GM21576 (cell line): ENCODE results near the gene MIB1.
"Not testable (repeated sequence)": the region's sequence is repeated elsewhere in the genome, so short reads cannot be mapped to it uniquely, and the experiment has no call there.

Source experiments
- ATAC-seq: cut with Tn5 transposase; IDR thresholded peaks from one replicate; pipeline ENCODE4 v1.9.1; 2021; ENCODE audit warnings: mild to moderate bottlenecking, moderate library complexity; ENCODE audit not compliant: unreplicated experiment

The MIB1 gene

DNA sequence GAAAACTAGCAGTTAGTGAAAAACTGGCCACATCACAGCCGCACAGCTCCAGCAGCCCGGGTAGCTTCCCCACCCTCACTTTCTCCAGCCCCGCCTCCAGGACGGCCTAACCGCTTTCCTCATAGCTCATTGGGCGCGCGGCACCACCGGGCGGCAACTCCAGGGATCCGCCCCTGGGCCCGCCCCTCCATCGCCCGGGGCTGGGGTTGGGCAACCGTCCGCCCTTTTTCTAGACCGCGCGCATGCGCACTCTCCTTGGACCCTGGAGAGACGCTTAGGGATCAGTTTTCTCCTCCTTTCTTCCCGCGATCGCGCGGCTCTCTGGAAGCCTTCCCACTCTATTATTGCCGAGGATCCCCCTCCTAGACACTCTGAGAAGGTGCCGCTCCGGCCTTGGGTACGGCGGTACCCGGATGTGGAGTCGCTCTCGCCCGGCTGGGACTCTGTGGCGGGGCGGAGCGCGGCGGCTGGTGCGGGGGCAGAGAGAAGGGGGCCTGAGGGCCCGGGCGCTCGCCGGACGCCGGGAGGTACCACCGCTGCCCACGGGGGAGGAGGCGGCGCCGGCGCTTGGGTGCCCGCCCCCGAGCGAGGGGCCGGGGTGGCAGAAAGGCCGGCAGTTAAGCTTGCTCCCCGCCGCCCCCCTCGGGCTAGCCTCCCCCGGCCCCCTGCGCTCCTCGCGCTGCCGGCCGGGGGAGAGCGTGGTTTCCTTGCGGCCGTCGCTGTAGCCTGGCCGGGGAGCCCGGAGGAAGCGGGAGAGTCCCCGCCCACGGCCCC is at the start of gene MIB1:
TSS of gene MIB1 (plus strand) at position 255 of the 774 bp plus-strand sequence. CDS start 792 bp downstream, outside the sequence.
- peak; percentile 98 for ATAC-seq

DNA sequence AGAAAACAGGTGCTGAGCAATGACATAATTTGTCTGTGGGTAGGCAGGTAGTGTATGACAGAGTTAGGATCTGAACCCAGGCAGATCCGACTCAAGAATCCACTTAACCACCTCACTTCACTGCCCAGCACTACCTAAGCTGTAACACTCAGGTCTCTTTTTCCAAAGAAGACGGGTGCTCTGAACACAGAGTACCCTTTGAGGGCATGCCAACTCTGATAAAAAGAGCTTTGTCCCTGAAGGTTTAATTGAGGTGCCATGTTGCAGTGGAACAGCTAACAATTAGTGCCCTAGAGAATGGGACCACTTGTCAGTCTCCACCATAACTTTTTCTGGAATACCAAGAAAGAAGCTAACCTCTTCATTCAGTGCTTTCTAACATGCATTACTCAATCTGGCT is 47.3 kb upstream of the MIB1 start:
- ATAC-seq = no peak

DNA sequence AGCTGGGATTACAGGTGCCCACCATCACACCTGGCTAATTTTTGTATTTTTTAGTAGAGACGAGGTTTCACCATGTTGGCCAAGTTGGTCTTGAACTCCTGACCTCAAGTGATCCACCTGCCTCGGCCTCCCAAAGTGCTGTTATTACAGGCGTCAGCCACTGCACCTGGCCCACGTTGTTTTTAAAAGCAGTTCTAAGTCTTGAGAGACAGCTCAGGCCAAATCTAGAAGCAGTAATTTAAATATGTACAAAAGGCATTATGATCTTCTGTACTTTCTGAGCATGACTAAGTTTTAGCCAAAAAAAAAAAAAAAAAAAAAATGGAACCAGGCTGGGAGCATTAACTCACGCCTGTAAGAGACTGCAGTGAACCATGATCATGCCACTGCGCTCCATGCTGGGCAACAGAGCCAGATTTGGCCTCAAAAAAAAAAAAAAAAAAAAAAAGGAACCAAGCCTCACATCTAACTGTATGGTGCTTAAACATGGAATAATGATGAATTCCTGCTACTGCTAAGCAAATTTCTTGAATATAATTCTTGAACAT is 40.0 kb upstream of the MIB1 start:
- ATAC-seq = no peak

DNA sequence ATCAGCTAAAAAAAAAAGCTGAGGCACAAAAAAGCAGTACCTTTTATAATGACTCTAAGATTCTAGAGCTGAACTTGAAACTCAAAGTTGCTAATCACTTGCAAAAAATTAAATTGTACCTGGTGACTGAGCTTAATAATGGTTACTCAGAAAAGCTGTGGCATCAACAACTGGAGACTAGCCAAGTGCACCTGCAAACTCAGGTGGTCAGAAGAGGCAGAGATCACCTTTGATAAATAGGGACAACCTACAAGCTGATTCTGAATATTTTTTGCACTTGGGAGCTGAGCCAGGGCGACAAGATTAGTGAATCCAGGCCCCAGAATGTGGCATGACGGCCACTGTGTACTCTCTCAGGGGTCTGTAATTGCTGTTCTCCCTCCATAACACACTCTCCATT is 39.0 kb upstream of the MIB1 start:
- ATAC-seq = no peak

DNA sequence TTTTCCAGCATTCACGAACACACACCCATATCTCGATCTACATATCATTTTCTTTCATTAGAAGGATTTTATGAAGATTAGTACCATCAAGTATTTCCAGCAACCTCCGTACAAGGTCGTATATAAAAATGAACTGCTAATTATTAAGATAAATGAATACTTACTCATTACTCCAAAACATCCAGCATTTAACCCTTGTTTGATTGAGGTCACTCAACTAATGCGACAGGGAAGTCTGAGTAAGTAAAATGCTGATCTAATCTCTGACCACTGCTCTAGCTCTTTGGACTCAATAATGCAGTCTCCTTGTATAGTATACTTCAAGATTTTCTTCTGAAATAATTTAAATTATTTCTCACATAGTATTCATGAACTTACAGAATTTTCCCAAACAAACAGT is 38.0 kb upstream of the MIB1 start:
- no peak for ATAC-seq

DNA sequence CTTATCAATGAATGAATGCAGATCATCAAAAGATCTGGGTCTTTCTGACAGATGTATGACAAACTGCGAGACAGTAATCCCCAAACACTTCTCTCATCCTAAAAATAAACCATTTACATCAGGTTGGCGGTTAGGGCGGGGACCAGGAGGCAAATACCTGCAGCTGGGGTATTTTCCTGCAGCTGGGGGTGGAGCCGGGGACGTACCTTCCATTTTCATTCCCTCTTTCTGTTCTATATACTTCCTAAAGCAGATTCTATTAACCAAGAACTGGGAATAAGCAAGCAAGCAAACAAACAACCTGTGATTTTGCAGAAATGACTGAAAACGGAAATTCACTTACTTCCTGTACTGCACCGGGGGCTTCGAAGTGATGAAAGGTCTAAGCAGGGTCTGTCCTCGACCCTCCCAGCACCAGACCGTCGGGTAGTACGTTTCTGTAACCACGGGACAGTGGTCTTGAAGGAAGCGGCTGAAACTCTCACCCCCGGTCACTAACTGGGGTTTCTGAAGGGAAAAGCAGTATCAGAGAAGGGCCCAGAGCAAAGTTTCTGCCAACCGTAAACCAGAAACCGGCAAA is 37.3 kb upstream of the MIB1 start:
- ATAC-seq = peak; percentile 25

DNA sequence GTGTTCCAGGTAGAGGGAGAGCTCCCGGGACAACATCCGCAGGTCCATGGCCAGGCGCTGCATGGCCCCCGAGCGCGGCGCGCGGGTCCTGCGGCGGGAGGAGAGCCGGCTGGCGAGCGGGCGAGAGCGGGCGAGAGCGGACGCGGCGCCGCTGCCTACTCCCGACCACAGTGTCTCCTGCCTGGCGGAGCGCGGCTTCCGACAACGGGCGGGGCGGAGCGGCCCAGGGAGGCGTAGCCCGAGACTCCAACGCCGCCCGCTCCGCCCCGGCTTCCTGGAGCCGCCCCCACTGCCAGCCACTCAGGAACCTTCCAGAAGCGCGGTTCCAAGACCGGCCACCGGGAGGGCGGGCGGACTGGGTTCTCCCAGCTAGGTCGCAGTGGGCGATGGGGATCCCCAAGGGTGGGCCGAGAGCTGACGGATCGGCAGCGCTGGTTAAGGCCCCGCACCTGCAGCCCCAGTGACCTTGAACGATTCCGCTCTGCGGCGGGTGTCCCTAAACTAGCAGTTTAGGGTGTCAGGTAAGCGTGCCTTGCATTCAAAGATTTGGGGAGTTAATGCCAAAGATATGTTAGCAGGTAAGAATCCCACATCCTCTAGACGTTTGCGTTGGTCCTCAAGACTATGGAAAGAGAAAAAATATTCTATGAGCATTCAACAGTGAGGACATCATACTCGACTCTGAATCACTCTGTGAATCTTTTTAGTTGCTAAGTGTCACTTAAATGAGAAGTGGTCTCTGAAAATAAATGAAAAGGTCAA is 35.8 kb upstream of the MIB1 start, which contains the start of gene ABHD3:
TSS of gene ABHD3 (minus strand) at position 172 of the 762 bp plus-strand sequence. CDS start at position 63, 109 bp downstream.
- peak; percentile 93 for ATAC-seq

DNA sequence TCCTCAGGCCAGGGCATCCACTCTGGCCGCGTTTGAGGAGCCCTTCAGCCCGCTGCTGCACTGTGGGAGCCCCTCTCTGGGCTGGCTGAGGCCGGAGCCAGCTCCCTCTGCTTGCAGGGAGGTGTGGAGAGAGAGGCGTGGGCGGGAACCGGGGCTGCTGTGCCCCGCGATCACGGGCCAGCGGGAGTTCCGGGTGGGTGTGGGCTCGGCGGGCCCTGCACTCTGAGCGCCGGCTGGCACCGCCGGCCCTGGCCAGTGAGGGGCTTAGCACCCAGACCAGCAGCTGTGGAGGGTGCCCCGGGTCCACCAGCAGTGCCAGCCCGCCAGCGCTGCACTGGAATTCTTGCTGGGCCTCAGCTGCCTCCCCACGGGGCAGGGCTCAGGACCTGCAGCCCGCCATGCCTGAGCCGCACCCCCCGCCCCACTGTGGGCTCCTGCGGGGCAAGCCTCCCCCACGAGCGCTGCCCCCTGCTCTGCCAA is 34.2 kb upstream of the MIB1 start:
- ATAC-seq = no peak

DNA sequence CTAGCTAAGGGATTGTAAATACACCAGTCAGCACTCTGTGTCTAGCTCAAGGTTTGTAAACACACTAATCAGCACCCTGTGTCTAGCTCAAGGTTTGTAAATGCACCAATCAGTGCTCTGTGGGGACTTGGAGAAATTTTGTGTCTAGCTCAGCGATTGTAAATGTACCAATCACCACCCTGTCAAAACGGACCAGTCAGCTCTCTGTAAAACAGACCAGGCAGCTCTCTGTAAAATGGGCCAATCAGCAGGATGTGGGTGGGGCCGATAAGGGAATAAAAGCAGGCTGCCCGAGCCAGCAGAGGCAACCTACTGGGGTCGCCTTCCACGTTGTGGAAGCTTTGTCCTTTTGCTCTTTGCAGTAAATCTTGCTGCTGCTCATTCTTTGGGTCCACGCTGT is 33.5 kb upstream of the MIB1 start:
- ATAC-seq = not testable (repeated sequence)

DNA sequence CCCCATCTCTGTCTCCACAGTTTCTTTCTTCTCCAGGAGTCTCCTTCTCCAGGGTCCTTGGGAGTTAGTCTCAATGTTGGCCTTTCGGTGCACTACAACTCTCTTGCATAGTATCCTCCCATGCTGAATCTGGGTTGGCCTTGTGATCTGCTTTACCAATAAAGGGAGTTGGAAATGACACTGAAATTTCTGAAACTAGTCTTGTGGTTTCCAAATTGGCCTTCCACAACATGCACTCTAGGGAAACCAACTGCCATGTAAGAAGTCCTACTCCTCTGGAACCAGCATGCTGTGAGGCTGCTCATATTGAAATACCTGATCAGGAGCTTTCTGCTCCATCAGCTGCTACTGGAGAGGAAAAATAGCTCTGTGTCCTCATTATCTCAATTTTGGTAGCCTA is 26.1 kb upstream of the MIB1 start:
- no peak for ATAC-seq

DNA sequence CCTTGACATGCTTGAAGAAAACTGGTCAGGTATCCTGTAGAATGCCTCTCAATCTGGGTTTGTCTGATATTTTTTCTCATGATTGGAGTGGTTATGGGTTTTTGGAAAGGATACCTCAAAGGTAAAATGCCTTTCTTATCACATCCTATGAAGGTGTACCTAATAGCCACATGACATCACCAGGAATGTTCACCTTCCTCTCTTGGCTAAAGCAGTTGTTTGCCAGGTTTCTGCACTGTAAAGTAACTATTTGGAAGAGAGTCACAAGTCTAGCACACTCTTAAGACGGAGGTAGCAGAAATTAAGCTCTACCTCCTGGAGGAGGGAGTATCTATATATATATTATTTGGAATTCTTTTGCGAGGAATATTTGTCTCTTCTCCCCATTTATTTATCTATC is 17.9 kb upstream of the MIB1 start:
- no peak for ATAC-seq

DNA sequence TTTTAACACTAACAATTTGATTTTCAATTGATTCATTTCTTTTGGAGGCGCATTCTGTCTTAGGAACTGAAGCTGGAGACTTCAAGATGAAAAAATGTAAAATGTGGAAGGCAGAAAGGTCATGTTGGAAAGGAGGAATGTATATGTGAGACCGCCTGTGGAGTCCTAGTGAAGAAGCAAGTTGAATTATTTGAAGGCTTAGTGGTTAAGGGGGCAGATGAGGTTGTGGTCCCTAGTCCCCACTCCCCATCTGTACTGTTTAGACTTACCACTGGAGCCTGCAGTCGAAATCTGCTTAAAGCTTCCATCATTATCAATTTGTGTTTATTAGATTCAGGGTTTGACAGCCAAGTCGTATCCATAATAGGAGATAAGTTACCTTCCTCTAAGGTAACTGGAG is 15.4 kb upstream of the MIB1 start:
- no peak for ATAC-seq

DNA sequence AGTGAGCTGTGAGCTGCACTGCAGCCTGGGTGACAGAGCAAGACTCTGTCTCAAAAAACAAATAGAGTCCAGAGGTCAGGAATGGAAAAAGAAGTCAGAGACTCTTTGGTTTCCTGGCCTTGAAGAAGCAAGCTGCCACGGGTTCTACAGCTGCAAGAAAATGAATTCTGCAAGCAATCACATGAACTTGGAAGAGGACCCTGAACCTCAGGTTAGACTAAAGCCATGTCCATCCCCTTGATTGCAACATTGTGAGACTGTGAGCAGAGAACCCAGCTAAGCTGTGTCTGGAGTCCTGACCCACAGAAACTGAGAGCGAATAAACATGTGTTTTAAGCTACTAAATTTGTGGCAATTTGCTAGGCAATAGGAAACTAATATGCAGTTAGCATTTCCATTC is 12.9 kb upstream of the MIB1 start:
- no peak for ATAC-seq

DNA sequence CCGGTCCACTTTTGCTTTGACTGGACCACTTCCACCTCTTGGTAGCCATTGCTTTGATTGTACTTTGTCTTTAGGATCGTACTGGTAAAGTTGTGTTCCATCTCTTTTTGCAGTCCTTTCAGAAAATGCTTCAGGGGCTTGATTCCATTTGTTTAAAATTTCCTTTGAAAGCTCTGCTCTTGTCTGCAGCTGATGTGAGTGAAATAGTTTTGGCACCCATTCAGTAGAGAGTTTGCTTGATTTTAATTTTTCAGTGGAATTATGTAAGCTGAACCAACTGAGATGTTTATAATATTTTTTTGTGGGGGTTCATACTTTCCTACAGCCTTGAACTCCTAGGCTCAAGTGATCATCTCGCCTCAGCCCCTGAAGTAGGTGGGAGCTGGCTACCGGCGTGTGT is 7.6 kb upstream of the MIB1 start:
- ATAC-seq = no peak

DNA sequence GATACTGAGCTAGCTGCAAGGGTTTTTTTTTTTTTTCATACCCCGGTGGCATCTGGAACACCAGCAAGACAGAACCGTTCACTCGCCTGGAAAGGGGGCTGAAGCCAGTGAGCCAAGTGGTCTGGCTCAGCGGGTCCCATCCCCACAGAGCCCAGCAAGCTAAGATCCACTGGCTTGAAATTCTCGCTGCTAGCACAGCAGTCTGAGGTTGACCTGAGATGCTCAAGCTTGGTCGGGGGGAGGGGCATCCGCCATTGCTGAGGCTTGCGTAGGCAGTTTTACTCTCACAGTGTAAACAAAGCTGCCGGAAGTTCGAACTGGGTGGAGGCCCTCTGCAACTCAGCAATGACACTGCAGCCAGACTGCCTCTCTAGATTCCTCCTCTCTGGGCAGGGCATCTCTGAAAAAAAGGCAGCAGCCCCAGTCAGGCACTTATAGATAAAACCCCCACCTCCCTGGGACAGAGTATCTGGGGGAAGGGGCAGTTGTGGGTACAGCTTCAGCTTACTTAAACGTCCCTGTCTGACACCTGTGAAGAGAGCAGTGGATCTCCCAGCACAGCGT is 5.1 kb upstream of the MIB1 start:
- no peak for ATAC-seq

DNA sequence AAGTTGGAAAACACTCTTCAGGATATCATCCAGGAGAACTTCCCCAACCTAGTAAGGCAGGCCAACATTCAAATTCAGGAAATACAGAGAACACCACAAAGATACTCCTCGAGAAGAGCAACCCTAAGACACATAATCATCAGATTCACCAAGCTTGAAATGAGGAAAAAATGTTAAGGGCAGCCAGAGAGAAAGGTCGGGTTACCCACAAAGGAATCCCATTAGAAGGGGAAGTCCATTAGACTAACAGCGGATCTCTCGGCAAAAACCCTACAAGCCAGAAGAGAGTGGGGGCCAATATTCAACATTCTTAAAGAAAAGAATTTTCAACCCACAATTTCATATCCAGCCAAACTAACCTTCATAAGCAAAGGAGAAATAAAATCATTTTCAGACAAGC is 3.7 kb upstream of the MIB1 start:
- not testable (repeated sequence) for ATAC-seq

DNA sequence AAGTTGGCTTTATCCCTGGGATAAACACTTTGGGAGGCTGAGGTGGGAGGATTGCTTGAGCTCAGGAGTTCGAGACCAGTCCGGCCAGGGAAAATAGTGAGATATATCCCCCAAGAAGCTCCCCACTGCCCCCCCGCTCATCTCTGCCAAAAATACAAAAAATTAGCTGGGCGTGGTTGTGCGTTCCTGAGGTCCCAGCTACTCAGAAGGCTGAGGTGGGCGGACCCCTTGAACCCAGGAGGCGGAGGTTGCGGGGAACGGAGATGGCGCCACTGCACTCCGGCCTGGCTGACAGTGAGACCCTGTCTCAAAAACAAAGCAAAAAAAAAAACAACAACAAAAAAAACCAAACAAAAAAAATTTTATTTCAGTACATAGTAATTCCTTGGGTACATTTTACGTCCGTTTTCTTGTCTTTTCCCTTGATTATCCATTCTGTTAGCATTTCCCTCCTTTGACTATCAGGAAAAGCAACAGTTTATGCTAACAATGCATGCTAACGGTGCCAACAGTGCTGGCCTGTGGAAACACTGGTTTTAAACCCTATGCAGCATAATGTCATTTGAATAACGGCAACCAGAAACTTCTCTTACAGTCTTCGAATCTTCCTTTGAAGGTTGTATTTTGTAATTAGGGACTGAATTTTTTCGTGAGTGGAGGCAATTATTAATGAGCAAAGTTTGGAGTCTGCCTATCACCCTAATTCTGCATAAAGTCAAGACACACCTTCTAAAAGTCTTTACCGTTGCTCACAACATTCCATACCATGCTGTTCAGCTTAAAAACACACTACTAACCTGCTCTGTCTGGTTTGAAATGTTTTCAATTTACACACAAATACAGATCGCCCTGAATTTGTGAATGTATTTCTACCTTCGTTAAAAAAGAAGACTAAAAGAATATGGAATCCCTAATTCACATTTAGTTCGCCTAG is 721 bp upstream of the MIB1 start:
- peak; percentile 9 for ATAC-seq

DNA sequence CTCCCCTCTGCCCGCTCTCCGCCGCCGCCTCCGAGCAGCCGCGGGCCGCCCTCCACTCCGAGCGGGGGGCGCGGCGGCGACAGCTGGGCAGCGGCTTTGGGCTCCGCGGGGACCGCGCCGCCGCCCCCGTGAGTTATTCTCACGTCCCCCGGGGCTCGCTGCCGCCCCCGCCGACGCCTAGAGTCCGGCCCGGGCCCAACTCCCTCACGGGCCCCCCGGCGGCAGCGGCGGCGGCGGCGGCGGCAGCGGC is 645 bp downstream of the MIB1 start:
- no peak for ATAC-seq

DNA sequence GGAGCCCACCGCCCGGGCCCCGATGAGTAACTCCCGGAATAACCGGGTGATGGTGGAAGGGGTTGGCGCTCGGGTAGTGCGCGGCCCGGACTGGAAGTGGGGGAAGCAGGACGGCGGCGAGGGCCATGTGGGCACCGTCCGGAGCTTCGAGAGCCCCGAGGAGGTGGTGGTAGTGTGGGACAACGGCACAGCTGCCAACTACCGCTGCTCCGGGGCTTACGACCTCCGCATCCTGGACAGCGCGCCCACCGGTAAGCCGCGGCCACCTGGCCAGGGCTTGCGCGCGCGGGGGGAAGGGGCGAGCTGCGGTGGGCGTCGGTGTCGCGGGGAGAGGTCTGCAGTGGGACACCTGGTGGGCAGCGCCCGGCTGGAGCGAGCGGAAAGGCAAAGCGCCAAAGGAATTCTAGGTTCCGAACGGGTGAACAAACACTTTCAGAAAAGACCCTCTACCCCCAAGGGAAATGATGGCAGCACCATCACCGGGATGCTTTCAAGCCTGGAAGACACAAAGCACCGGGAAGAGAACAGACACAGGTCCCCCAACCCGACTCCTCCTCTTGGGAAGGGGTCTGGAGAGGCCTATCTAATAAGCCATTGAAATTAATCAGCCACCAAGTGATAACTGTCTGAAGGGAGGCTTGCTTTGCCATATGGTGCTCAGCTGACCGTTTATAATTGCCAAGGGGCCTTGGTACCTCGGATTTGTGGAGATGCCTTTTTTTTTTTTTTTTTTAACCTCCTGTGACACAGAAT is 1.1 kb downstream of the MIB1 start:
- peak; percentile 4 for ATAC-seq

DNA sequence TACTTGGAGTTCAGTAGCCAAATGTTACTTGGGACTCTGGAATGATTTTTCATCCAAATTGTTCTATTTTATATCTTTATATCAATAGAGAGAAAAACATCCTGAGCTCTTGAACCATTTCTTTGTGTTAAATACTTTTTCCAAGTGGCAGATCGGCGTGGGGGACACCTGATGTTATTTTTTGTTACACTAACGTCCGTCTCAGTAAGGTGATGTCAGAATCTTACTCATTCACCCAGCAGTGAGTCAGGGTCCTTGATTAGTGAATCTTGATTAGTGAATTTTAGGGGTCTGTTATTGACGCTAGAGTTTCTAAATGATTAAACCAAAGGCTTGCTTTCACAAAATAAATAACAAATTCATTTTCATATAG is 1.7 kb downstream of the MIB1 start:
- no peak for ATAC-seq
